Measurements from ENCODE around the gene CSNK1D.

Gene CSNK1D

GRCh38 chr17:82320956-82321927 lies 47.7 kb upstream of the CSNK1D start:
- H4K20me1 ChIP-seq (ENCODE audit: control insufficient read depth, insufficient read depth, low read depth, low read length) = no peaks in the 10 kb centered on the region
- no peaks in the 10 kb centered on the region for H3K9me2 ChIP-seq (replicated peaks; ENCODE audit: control insufficient read depth, low read length)
- TF ChIP-seq CTCF (IDR thresholded peaks at IDR 0.05; ENCODE audit: low read depth, low read length, poor library complexity, severe bottlenecking) = peak; percentile 80
- no peak for TF ChIP-seq EZH2phosphoT487 (IDR thresholded peaks at IDR 0.05; ENCODE audit: borderline replicate concordance, low read length)
- H3K9me3 ChIP-seq (ENCODE audit: control insufficient read depth, insufficient read depth, low read length) = peaks cover 27% of the 10 kb centered on the region
- H3F3A ChIP-seq (ENCODE audit: control insufficient read depth, insufficient read depth) = peaks cover 8% of the 10 kb centered on the region
- H3K27ac ChIP-seq (ENCODE audit: low read depth, low read length) = no peak overlapping the region
- no peak overlapping the region for H3K4me2 ChIP-seq (ENCODE audit: low read length)
- H3K36me3 ChIP-seq (ENCODE audit: control insufficient read depth, low read length) = no peaks in the 10 kb centered on the region
- no peaks in the 10 kb centered on the region for H3K79me2 ChIP-seq (ENCODE audit: control insufficient read depth, low read length)
- H3K4me1 ChIP-seq (ENCODE audit: control insufficient read depth, low read length) = no peaks in the 10 kb centered on the region
- no peak overlapping the region for H3K4me3 ChIP-seq (ENCODE audit: low read length)
- H3K27me3 ChIP-seq (ENCODE audit: control insufficient read depth, low read length) = peaks cover 6% of the 10 kb centered on the region

- H3K36me3 ChIP-seq (ENCODE audit: control insufficient read depth, low read length) = no peaks in the 10 kb centered on the region
- no peak overlapping the region for H3K27ac ChIP-seq (ENCODE audit: low read depth, low read length)
- H3K9me2 ChIP-seq (replicated peaks; ENCODE audit: control insufficient read depth, low read length) = no peaks in the 10 kb centered on the region
- H3K4me1 ChIP-seq (ENCODE audit: control insufficient read depth, low read length) = no peaks in the 10 kb centered on the region
- H3K79me2 ChIP-seq (ENCODE audit: control insufficient read depth, low read length) = no peaks in the 10 kb centered on the region
- no peak for TF ChIP-seq CTCF (IDR thresholded peaks at IDR 0.05; ENCODE audit: low read depth, low read length, poor library complexity, severe bottlenecking)
- no peak for TF ChIP-seq EZH2phosphoT487 (IDR thresholded peaks at IDR 0.05; ENCODE audit: borderline replicate concordance, low read length)
- no peak overlapping the region for H3K4me2 ChIP-seq (ENCODE audit: low read length)
- peaks cover 8% of the 10 kb centered on the region for H3F3A ChIP-seq (ENCODE audit: control insufficient read depth, insufficient read depth)
- no peak overlapping the region for H3K4me3 ChIP-seq (ENCODE audit: low read length)
- no peaks in the 10 kb centered on the region for H4K20me1 ChIP-seq (ENCODE audit: control insufficient read depth, insufficient read depth, low read depth, low read length)
- peaks cover 27% of the 10 kb centered on the region for H3K9me3 ChIP-seq (ENCODE audit: control insufficient read depth, insufficient read depth, low read length)
- H3K27me3 ChIP-seq (ENCODE audit: control insufficient read depth, low read length) = peaks cover 6% of the 10 kb centered on the region
These were observed 46.8 kb upstream of the CSNK1D start for GRCh38 chr17:82320140-82320840.

- Histone ChIP-seq H3K79me2 (ENCODE audit: control insufficient read depth, low read length) (no peaks in the 10 kb centered on the region), H3K9me2 (replicated peaks; ENCODE audit: control insufficient read depth, low read length) (no peaks in the 10 kb centered on the region), H3K4me1 (ENCODE audit: control insufficient read depth, low read length) (no peaks in the 10 kb centered on the region), H3K36me3 (ENCODE audit: control insufficient read depth, low read length) (no peaks in the 10 kb centered on the region), H3K4me2 (ENCODE audit: low read length) (no peak overlapping the region), H3K27ac (ENCODE audit: low read depth, low read length) (no peak overlapping the region), H3K4me3 (ENCODE audit: low read length) (no peak overlapping the region), H4K20me1 (ENCODE audit: control insufficient read depth, insufficient read depth, low read depth, low read length) (no peaks in the 10 kb centered on the region), H3K9me3 (ENCODE audit: control insufficient read depth, insufficient read depth, low read length) (peaks cover 27% of the 10 kb centered on the region), H3K27me3 (ENCODE audit: control insufficient read depth, low read length) (peaks cover 2% of the 10 kb centered on the region), H3F3A (ENCODE audit: control insufficient read depth, insufficient read depth) (peaks cover 8% of the 10 kb centered on the region)
- TF ChIP-seq CTCF (IDR thresholded peaks at IDR 0.05; ENCODE audit: low read depth, low read length, poor library complexity, severe bottlenecking) (no peak), EZH2phosphoT487 (IDR thresholded peaks at IDR 0.05; ENCODE audit: borderline replicate concordance, low read length) (no peak)
These were observed 46.1 kb upstream of the CSNK1D start for GRCh38 chr17:82319619-82320062.
